ENCODE measurements around the gene HOXC12. TPM values are rescaled to one million over a fixed set of nuclear protein-coding genes. Genes with fewer than 3 reads are reported as not detected.

HOXC12 gene
- total RNA-seq, 2 donors from 2014 or later, result not detected

GRCh38 chr12:53963434-53964314 lies 9.0 kb downstream of the HOXC12 start:
- Histone ChIP-seq H3K4me3 (no peak overlapping the region), H3K36me3 (no peaks in the 10 kb centered on the region), H3K27ac (no peak overlapping the region), H3K4me1 (peaks cover 0 to 20% of the 10 kb centered on the region in 2 donors), H3K9me3 (no peaks in the 10 kb centered on the region), H3K27me3 (peaks cover 75 to 84% of the 10 kb centered on the region in 2 donors)
- no peak for DNase-seq (ENCODE audit: low spot score)
- TF ChIP-seq CTCF (IDR thresholded peaks at IDR 0.05), result no peak

- peaks cover 0 to 20% of the 10 kb centered on the region in 2 donors for H3K4me1 ChIP-seq
- no peaks in the 10 kb centered on the region for H3K36me3 ChIP-seq
- no peak overlapping the region for H3K4me3 ChIP-seq
- H3K27ac ChIP-seq, result no peak overlapping the region
- H3K9me3 ChIP-seq, result no peaks in the 10 kb centered on the region
- no peak for TF ChIP-seq CTCF (IDR thresholded peaks at IDR 0.05)
- H3K27me3 ChIP-seq, result peaks cover 76 to 83% of the 10 kb centered on the region in 2 donors
- DNase-seq (ENCODE audit: low spot score), result no peak
Observed at GRCh38 chr12:53964315-53964713, 9.6 kb downstream of the HOXC12 start.

- Histone ChIP-seq H3K27ac (no peak overlapping the region), H3K9me3 (no peaks in the 10 kb centered on the region), H3K4me1 (peaks cover 0 to 20% of the 10 kb centered on the region in 2 donors), H3K4me3 (no peak overlapping the region), H3K36me3 (no peaks in the 10 kb centered on the region), H3K27me3 (peaks cover 73 to 88% of the 10 kb centered on the region in 2 donors)
- no peak for TF ChIP-seq CTCF (IDR thresholded peaks at IDR 0.05)
- DNase-seq (ENCODE audit: low spot score), result no peak
Observed at GRCh38 chr12:53965281-53966084, 10.8 kb downstream of the HOXC12 start.

GRCh38 chr12:53966085-53966384 lies 11.3 kb downstream of the HOXC12 start:
- H3K9me3 ChIP-seq, result no peaks in the 10 kb centered on the region
- H3K4me1 ChIP-seq, result peaks cover 0 to 15% of the 10 kb centered on the region in 2 donors
- no peak overlapping the region for H3K4me3 ChIP-seq
- no peak for DNase-seq (ENCODE audit: low spot score)
- peaks cover 73 to 87% of the 10 kb centered on the region in 2 donors for H3K27me3 ChIP-seq
- H3K27ac ChIP-seq, result no peak overlapping the region
- TF ChIP-seq CTCF (IDR thresholded peaks at IDR 0.05), result no peak
- no peaks in the 10 kb centered on the region for H3K36me3 ChIP-seq

GRCh38 chr12:53966385-53967133 lies 11.9 kb downstream of the HOXC12 start:
- peaks cover 68 to 84% of the 10 kb centered on the region in 2 donors for H3K27me3 ChIP-seq
- DNase-seq (ENCODE audit: low spot score), result no peak
- H3K4me1 ChIP-seq, result peaks cover 0 to 10% of the 10 kb centered on the region in 2 donors
- no peak for TF ChIP-seq CTCF (IDR thresholded peaks at IDR 0.05)
- no peak overlapping the region for H3K4me3 ChIP-seq
- H3K27ac ChIP-seq, result no peak overlapping the region
- no peaks in the 10 kb centered on the region for H3K36me3 ChIP-seq
- no peaks in the 10 kb centered on the region for H3K9me3 ChIP-seq
